ENCODE data around the gene CALM1. TPM values are rescaled to one million over a fixed set of nuclear protein-coding genes. Genes with fewer than 3 reads are reported as not detected.

Gene CALM1
- total and polyA plus RNA-seq, 2 experiments from 2014 or later, result 74.6 to 236 TPM

GRCh38 chr14:90405101-90405500, 8.3 kb downstream of the CALM1 start:
- peaks cover 47% of the 10 kb centered on the region for H3K36me3 ChIP-seq

DNA sequence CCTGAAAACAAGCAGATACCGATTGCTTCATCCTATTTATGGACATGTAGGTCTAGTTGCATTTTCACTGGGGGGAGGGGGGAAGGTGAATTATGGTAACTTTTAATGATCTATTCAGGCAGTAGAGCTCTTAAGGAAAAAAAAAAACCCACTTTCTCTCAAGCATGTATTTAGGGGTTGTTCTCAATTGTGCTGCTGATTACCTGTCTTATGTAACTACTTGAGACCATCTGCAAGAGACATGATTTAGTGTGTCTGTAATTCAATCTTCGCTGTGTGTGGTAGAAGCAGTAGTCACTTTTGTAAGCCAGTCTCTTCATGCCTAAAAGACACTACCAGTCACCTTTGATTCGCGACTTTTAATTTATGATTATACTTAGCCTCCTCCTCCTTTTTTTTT, 8.9 kb downstream of the CALM1 start:
- no peak overlapping the region for H3K4me3 ChIP-seq
- TF ChIP-seq CTCF (IDR thresholded peaks at IDR 0.05; ENCODE audit: low read depth, low read length), result no peak
- H3K27ac ChIP-seq, result no peak overlapping the region
- peaks cover 47% of the 10 kb centered on the region for H3K36me3 ChIP-seq
- H3K27me3 ChIP-seq, result no peaks in the 10 kb centered on the region
- H3K9me3 ChIP-seq (ENCODE audit: low read depth), result no peaks in the 10 kb centered on the region
- no peak for DNase-seq (ENCODE audit: low read depth in 1 of 2, low spot score in 1 of 2)
- H3K4me1 ChIP-seq (ENCODE audit: low read depth), result no peaks in the 10 kb centered on the region

More at GRCh38 chr14:90405101-90405500, 8.3 kb downstream of the CALM1 start:
- DNase-seq (ENCODE audit: low read depth in 1 of 2, low spot score in 1 of 2), result no peak
- Histone ChIP-seq H3K27ac (no peak overlapping the region), H3K9me3 (ENCODE audit: low read depth) (no peaks in the 10 kb centered on the region), H3K27me3 (no peaks in the 10 kb centered on the region), H3K4me3 (no peak overlapping the region), H3K4me1 (ENCODE audit: low read depth) (no peaks in the 10 kb centered on the region)
- TF ChIP-seq CTCF (IDR thresholded peaks at IDR 0.05; ENCODE audit: low read depth, low read length), result no peak

DNA sequence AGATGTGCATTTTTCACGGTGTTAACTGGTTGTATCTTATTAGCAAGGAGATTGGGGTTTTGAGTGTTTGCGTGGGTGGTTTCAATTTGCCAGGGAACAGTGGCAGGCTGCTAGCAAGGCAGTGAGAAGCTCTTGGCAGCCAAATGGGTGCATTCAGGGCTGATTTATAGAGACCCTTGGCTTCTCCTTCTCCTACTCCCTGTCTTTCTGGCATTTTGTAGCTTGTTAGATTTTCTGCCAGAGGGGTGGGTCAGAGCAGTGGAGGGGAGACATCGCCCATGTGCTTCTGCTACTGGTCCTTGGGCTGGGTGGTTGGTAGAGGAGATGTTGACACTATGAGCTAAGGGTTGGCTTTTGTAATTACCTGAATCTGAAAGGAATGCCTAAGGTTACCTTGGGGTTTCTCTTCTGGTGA, 9.6 kb downstream of the CALM1 start:
- Histone ChIP-seq H3K27ac (no peak overlapping the region), H3K27me3 (no peaks in the 10 kb centered on the region), H3K4me1 (ENCODE audit: low read depth) (no peaks in the 10 kb centered on the region), H3K36me3 (peaks cover 42% of the 10 kb centered on the region), H3K4me3 (no peak overlapping the region), H3K9me3 (ENCODE audit: low read depth) (no peaks in the 10 kb centered on the region)
- no peak for DNase-seq (ENCODE audit: low read depth in 1 of 2, low spot score in 1 of 2)
- TF ChIP-seq CTCF (IDR thresholded peaks at IDR 0.05; ENCODE audit: low read depth, low read length), result no peak

- Histone ChIP-seq H3K27me3 (no peaks in the 10 kb centered on the region), H3K4me1 (ENCODE audit: low read depth) (no peaks in the 10 kb centered on the region), H3K27ac (no peak overlapping the region), H3K36me3 (peaks cover 34% of the 10 kb centered on the region), H3K4me3 (no peak overlapping the region), H3K9me3 (ENCODE audit: low read depth) (no peaks in the 10 kb centered on the region)
- no peak for TF ChIP-seq CTCF (IDR thresholded peaks at IDR 0.05; ENCODE audit: low read depth, low read length)
- DNase-seq (ENCODE audit: low read depth in 1 of 2, low spot score in 1 of 2), result no peak
Observed at GRCh38 chr14:90407230-90407629, 10.4 kb downstream of the CALM1 start.

DNA sequence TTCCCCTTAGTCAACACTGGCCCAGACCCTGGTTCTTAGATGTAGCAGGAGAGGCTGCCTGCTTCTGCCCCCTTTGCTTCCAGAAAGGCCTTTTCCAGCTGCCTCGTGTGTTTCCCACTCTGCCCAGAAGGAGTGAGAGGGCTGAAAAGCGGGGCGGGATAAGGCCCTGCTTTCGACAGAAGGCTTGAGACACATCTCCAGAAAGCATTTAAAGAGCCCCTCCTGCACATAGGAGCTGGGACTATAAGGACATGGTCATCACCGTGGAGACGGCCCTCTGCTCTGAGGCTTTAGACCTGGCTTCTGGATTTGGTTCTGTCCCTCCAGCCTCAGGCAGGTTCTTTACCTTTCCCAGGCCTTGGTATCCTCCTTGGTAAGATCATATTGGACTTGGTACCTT, 11.9 kb downstream of the CALM1 start:
- no peaks in the 10 kb centered on the region for H3K27me3 ChIP-seq
- no peak overlapping the region for H3K27ac ChIP-seq
- H3K4me3 ChIP-seq, result no peak overlapping the region
- H3K4me1 ChIP-seq (ENCODE audit: low read depth), result no peaks in the 10 kb centered on the region
- no peaks in the 10 kb centered on the region for H3K9me3 ChIP-seq (ENCODE audit: low read depth)
- peak in 1 of 2 donors; percentile 28 for DNase-seq (ENCODE audit: low read depth in 1 of 2, low spot score in 1 of 2)
- TF ChIP-seq CTCF (IDR thresholded peaks at IDR 0.05; ENCODE audit: low read depth, low read length), result no peak
- H3K36me3 ChIP-seq, result peaks cover 19% of the 10 kb centered on the region

Data from cardiac muscle cell (in vitro differentiated cells and primary cell).